A673 (cell line): Measurements from ENCODE around the gene BTBD6.

Experiments used
- EZH2 ChIP-seq: fragments of 200-600 bp; sonication (generic); IDR thresholded peaks from 2 replicates; pipeline ENCODE4 v1.6.1; 2017; ENCODE audit warnings: borderline replicate concordance, low read depth, mild to moderate bottlenecking, mixed read lengths, antibody characterized with exemption, low read length; ENCODE audit not compliant: poor library complexity, severe bottlenecking
- TF ChIP-seq, protein P1 (sequence below): fragments of 300-800, 200-600 bp; sonication (generic); conservative IDR thresholded peaks from 2 replicates; pipeline ENCODE4 v1.5.1; 2017; ENCODE audit warnings: low read depth, mild to moderate bottlenecking, antibody characterized with exemption, low read length, moderate library complexity, mixed read lengths

DNA sequence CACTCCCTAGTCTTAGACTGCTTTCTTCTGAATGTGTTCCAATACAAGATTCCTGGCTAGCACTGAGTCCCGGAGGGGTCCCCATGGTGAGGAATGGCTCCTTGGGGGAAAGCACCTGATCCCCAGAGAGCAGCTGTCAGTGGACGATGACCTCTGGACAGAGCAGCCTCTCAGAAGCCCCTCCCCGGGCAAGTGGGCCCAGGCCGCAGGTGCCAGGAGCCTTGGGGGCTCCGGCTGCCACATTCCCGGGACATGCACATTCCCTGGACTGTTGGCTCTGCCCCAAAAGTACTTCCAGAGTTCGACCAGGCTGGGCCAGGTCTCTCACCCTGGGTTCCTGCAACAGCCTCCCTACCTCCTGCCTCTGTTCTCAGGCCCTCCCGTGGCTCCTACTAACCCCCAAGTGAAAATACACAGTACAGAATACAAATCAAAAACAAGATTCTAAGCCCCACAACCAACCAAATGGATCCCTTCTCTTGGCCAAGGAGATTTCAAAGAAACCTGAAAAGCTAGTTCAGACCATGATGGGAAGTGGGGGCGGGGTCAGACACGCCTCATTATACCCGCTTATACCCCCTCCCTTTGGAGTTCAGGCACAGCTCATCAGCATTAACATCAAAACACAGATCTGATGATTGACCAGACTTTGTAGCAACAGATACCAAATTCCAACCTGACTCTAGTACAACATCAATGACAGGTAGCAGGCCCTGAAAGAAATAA is 23.3 kb upstream of the BTBD6 start:
- TF ChIP-seq, protein P1, sequence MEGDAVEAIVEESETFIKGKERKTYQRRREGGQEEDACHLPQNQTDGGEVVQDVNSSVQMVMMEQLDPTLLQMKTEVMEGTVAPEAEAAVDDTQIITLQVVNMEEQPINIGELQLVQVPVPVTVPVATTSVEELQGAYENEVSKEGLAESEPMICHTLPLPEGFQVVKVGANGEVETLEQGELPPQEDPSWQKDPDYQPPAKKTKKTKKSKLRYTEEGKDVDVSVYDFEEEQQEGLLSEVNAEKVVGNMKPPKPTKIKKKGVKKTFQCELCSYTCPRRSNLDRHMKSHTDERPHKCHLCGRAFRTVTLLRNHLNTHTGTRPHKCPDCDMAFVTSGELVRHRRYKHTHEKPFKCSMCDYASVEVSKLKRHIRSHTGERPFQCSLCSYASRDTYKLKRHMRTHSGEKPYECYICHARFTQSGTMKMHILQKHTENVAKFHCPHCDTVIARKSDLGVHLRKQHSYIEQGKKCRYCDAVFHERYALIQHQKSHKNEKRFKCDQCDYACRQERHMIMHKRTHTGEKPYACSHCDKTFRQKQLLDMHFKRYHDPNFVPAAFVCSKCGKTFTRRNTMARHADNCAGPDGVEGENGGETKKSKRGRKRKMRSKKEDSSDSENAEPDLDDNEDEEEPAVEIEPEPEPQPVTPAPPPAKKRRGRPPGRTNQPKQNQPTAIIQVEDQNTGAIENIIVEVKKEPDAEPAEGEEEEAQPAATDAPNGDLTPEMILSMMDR: no peak
- TF ChIP-seq EZH2: no peak
